K562 (cell line): ENCODE measurements around the gene SDS. TPM values are rescaled to one million over a fixed set of nuclear protein-coding genes. Genes with fewer than 3 reads are reported as not detected.

Source experiments
- ATAC-seq: fragments of 200-7000 bp; cut with Tn5 transposase; 3 replicates; pipeline ENCODE4 v1.9.1; 2020; ENCODE audit warnings: moderate library complexity
- BruUV-seq: library from RNA; stranded (reverse); fragments of 400-500 nt; replicated peaks from 2 replicates; lab custom pipeline; 2021; lab: Mats Ljungman, UMichigan
- CTCF ChIA-PET: fragments of 300-600 bp; formaldehyde crosslinking; extraction: SDS; loops from one replicate; lab custom pipeline; 2021; ENCODE audit warnings: low intra/inter-chr PET ratio; lab: Yijun Ruan, JAX
- POLR2A ChIA-PET: fragments of 300-600, 350-650 bp; sonication (Branson Sonifier 250); formaldehyde crosslinking; extraction: SDS; loops from one replicate; lab custom pipeline; 2021; ENCODE audit warnings: antibody characterized with exemption, inconsistent platforms; lab: Yijun Ruan, JAX
- DNase-seq, 4 experiments: peaks; one replicate each; pipeline versions ENCODE4 v3.0.0 to v3.0.0-alpha.2; 2011 to 2018; ENCODE audit warnings: low spot score in 3 of 4, mixed read lengths in 3 of 4; ENCODE audit errors: extremely low read depth in 1 of 4
- FAIRE-seq: peaks from 2 replicates; lab custom pipeline; 2011; peaks lifted over from hg19 to GRCh38; lab: Jason Lieb, UNC
- H2AFZ ChIP-seq: 2 replicates; pipeline ENCODE4 v1.6.0; 2011; ENCODE audit warnings: low read depth, low read length, control low read depth, inconsistent platforms
- H3K27ac ChIP-seq: fragments of 200-600 bp; 3 replicates; pipeline ENCODE4 v1.8.0; 2011; ENCODE audit warnings: low read depth, mild to moderate bottlenecking, control low read depth, inconsistent platforms, low read length, moderate library complexity, mixed read lengths; ENCODE audit errors: extremely low read depth
- H3K27me3 ChIP-seq, 2 experiments: fragments of 300-600 bp in 1 of 2; 2 replicates in 1 of 2; 3 replicates in 1 of 2; pipeline versions ENCODE4 v1.6.0 to v1.8.0; 2011; ENCODE audit warnings: inconsistent platforms in 2 of 2, low read length in 2 of 2, mild to moderate bottlenecking in 1 of 2, mixed read lengths in 1 of 2, moderate library complexity in 1 of 2; ENCODE audit not compliant: control insufficient read depth in 2 of 2, insufficient read depth in 2 of 2
- H3K36me3 ChIP-seq: fragments of 300-600 bp; 3 replicates; pipeline ENCODE4 v1.8.0; 2011; ENCODE audit warnings: mild to moderate bottlenecking, low read length, inconsistent platforms; ENCODE audit not compliant: control insufficient read depth, insufficient read depth
- H3K4me1 ChIP-seq, 2 experiments: fragments of 200-600 bp in 1 of 2; replicated peaks in 1 of 2; 2 replicates in 1 of 2; 3 replicates in 1 of 2; pipeline versions ENCODE4 v1.5.1 to v1.8.0; 2011; ENCODE audit warnings: inconsistent platforms in 2 of 2, low read length in 2 of 2, mild to moderate bottlenecking in 1 of 2, mixed read lengths in 1 of 2, moderate library complexity in 1 of 2; ENCODE audit not compliant: control insufficient read depth in 2 of 2, insufficient read depth in 2 of 2
- H3K4me2 ChIP-seq: 2 replicates; pipeline ENCODE4 v1.6.1; 2011; ENCODE audit warnings: low read length, control low read depth, inconsistent platforms, mixed read lengths; ENCODE audit not compliant: insufficient read depth
- H3K4me3 ChIP-seq: fragments of 200-600 bp; sonication (generic), shearing (Covaris generic); 2 replicates; pipeline ENCODE4 v1.5.1; 2016; ENCODE audit warnings: control low read depth, inconsistent platforms
- H3K79me2 ChIP-seq: fragments of 200-600 bp; 3 replicates; pipeline ENCODE4 v1.8.0; 2011; ENCODE audit warnings: low read length, inconsistent platforms; ENCODE audit not compliant: control insufficient read depth, insufficient read depth
- H3K9ac ChIP-seq, 2 experiments: 2 replicates each; pipeline versions ENCODE4 v1.6.0 to v1.6.1; 2011; ENCODE audit warnings: low read depth in 2 of 2, low read length in 2 of 2, control low read depth in 1 of 2, inconsistent platforms in 1 of 2, mild to moderate bottlenecking in 1 of 2, mixed read lengths in 1 of 2; ENCODE audit not compliant: insufficient read depth in 1 of 2
- H3K9me1 ChIP-seq: one replicate; pipeline ENCODE4 v1.6.0; 2011; ENCODE audit warnings: inconsistent platforms, mild to moderate bottlenecking, low read length, moderate library complexity; ENCODE audit not compliant: control insufficient read depth, insufficient read depth
- H3K9me3 ChIP-seq: replicated peaks from 2 replicates; pipeline ENCODE4 v1.5.1; 2011; ENCODE audit warnings: low read depth, low read length, inconsistent platforms; ENCODE audit not compliant: control insufficient read depth, insufficient read depth
- H4K20me1 ChIP-seq: replicated peaks from 2 replicates; pipeline ENCODE4 v1.6.1; 2011; ENCODE audit warnings: low read length, inconsistent platforms, mixed read lengths; ENCODE audit not compliant: control insufficient read depth, insufficient read depth
- ADNP ChIP-seq: fragments of 200-800 bp; sonication (Bioruptor generic); IDR thresholded peaks from 2 replicates; pipeline ENCODE4 v1.6.1; 2016; ENCODE audit warnings: missing genetic modification characterization, missing compliant biosample characterization
- BCOR ChIP-seq: fragments of 450-650 bp; IDR thresholded peaks from 2 replicates; pipeline ENCODE4 v1.6.1; 2016
- FOXK2 ChIP-seq, 2 experiments: fragments of 450-650 bp; IDR thresholded peaks in 1 of 2; conservative IDR thresholded peaks in 1 of 2; 2 replicates each; pipeline ENCODE4 v1.6.1; 2016; ENCODE audit warnings: low read depth in 2 of 2, mild to moderate bottlenecking in 1 of 2
- HDAC1 ChIP-seq, 2 experiments: fragments of 450-650 bp; IDR thresholded peaks; 2 replicates each; pipeline ENCODE4 v1.6.1; 2016 to 2017; ENCODE audit warnings: inconsistent platforms in 1 of 2, mild to moderate bottlenecking in 1 of 2, moderate library complexity in 1 of 2
- HDAC8 ChIP-seq: fragments of 450-650 bp; IDR thresholded peaks from 2 replicates; pipeline ENCODE4 v1.6.1; 2016; ENCODE audit warnings: mild to moderate bottlenecking, missing genetic modification characterization, moderate library complexity, missing compliant biosample characterization
- HES1 ChIP-seq: fragments of 450-650 bp; IDR thresholded peaks from 2 replicates; pipeline ENCODE4 v1.6.1; 2016; ENCODE audit warnings: low read depth, mild to moderate bottlenecking, moderate library complexity
- LEF1 ChIP-seq: fragments of 450-650 bp; IDR thresholded peaks from 2 replicates; pipeline ENCODE4 v1.6.1; 2016; ENCODE audit warnings: mild to moderate bottlenecking
- RBM25 ChIP-seq: fragments of 200-400 bp; formaldehyde crosslinking; IDR thresholded peaks from 2 replicates; pipeline ENCODE4 v1.6.1; 2018; ENCODE audit warnings: low read length, low read depth, moderate library complexity; ENCODE audit not compliant: severe bottlenecking
- SIX5 ChIP-seq, 2 experiments: IDR thresholded peaks; 2 replicates each; pipeline ENCODE4 v1.6.1; 2011; ENCODE audit warnings: low read length in 2 of 2, borderline replicate concordance in 1 of 2, low read depth in 1 of 2, mild to moderate bottlenecking in 1 of 2, moderate library complexity in 1 of 2; ENCODE audit not compliant: insufficient read depth in 1 of 2
- STAT6 ChIP-seq: sonication (generic); formaldehyde crosslinking; IDR thresholded peaks from 2 replicates; pipeline ENCODE4 v1.8.1; 2023; ENCODE audit warnings: mild to moderate bottlenecking, missing genetic modification reagents
- ZNF217 ChIP-seq: sonication (generic); formaldehyde crosslinking; IDR thresholded peaks from 2 replicates; pipeline ENCODE4 v1.8.0; 2022; ENCODE audit warnings: mild to moderate bottlenecking, missing genetic modification reagents
- WGBS: fragments of 100-300 bp; shearing (Covaris generic); methylation state at CpG from one replicate; pipeline ENCODE4 v1.1.6; 2016; ENCODE audit warnings: low coverage, mixed read lengths; ENCODE audit not compliant: insufficient coverage; ENCODE audit errors: missing lambda C conversion rate; 5-methylcytosine and 5-hydroxymethylcytosine counted together
- in situ Hi-C: fragments of 300-500 bp; cut with MboI; formaldehyde crosslinking; loops from 4 replicates; pipeline ENCODE4 v1.15.0; 2018; ENCODE audit warnings: inconsistent platforms, mixed read lengths
- intact Hi-C: fragments of 100-400 bp; cut with micrococcal nuclease; formaldehyde crosslinking; loops from 2 replicates; pipeline ENCODE4 v1.14.2; 2022
- polyA plus RNA-seq, 8 experiments: library from polyadenylated mRNA; depleted of rRNA in 4 of 8; stranded (reverse) in 5 of 8; unstranded in 3 of 8; fragments of >200 nt; fragmentation: Nextera tagmentation in 2 of 8; fragmentation: Illumina TruSeq in 1 of 8; extraction: Ambion mirVana in 2 of 8; extraction: Trizol in 1 of 8; gene quantifications; 2 replicates each; pipeline versions ENCODE4 v1.2.1 to v1.2.3, GENCODE V29; 2011 to 2014; ENCODE audit warnings: inconsistent platforms in 1 of 8, missing spikeins in 1 of 8
- total RNA-seq, 7 experiments: library from RNA; depleted of rRNA in 6 of 7; stranded (reverse); fragments of >200 nt in 6 of 7; fragmentation: Illumina TruSeq in 2 of 7; extraction: Trizol in 2 of 7; gene quantifications; 2 replicates each; pipeline versions ENCODE4 v1.2.1 to v1.2.3, GENCODE V29; 2011 to 2021; ENCODE audit warnings: low replicate concordance in 1 of 7

Gene SDS
- total and polyA plus RNA-seq, 9 of the 15 experiments (the other 6 are each of a cell fraction or from before 2014, with no cell fraction given): 0.07 to 1.1 (median 0.12) TPM; not detected in 1

- ChIA-PET POLR2A (no interaction called here), CTCF (no interaction called here)
- Histone ChIP-seq H3K27me3 (no peaks in the 10 kb centered on the region), H4K20me1 (no peaks in the 10 kb centered on the region), H2AFZ (no peak overlapping the region), H3K9ac (no peak overlapping the region), H3K9me1 (no peaks in the 10 kb centered on the region), H3K4me2 (no peak overlapping the region), H3K27ac (no peak overlapping the region), H3K4me1 (peaks cover 0 to 6% of the 10 kb centered on the region in 2 experiments; a peak in 2 of 5 replicates), H3K9me3 (no peaks in the 10 kb centered on the region), H3K36me3 (peaks cover 30% of the 10 kb centered on the region; the same call in 1 of the 3 replicates), H3K4me3 (no peak overlapping the region), H3K79me2 (no peaks in the 10 kb centered on the region)
- no peak for ATAC-seq
- in situ Hi-C loops: no loop called here
- TF ChIP-seq SIX5 (IDR thresholded peaks at IDR 0.05; ENCODE audit: borderline replicate concordance in 1 of 2, insufficient read depth in 1 of 2, low read depth in 1 of 2, low read length in 2 of 2): no peak
- TF ChIP-seq HDAC8 (tag): no peak
- no peak for TF ChIP-seq HES1
- TF ChIP-seq RBM25: peak; percentile 49
- no peak for TF ChIP-seq ZNF217 (CRISPR knock-in tag)
- TF ChIP-seq STAT6: no peak
- no peak for TF ChIP-seq HDAC1 (IDR thresholded peaks at IDR 0.05)
- peak; percentile 48; the same call in 1 of the 2 replicates for TF ChIP-seq BCOR
- peak; percentile 51; the same call in 1 of the 2 replicates for TF ChIP-seq ADNP (tag)
- no peak for TF ChIP-seq FOXK2 (conservative IDR thresholded peaks at IDR 0.05 in 1 of 2, IDR thresholded peaks at IDR 0.05 in 1 of 2; ENCODE audit: low read depth in 2 of 2)
- TF ChIP-seq LEF1: no peak
- no peak for DNase-seq
- no TSS peak for BruUV-seq
- FAIRE-seq: no peak
- WGBS: 62% methylated on average over 3 of the region's 3 CpGs
- intact Hi-C loops: no loop called here
Measured at GRCh38 chr12:113391145-113391544, 12.5 kb downstream of the SDS start.
